Ascending aorta (tissue), 2 donors: Measurements from ENCODE around the gene CDC73. TPM values are rescaled to one million over a fixed set of nuclear protein-coding genes. Genes with fewer than 3 reads are reported as not detected.

Source experiments
- DNase-seq, 2 donors: peaks; one replicate each; pipeline ENCODE4 v3.0.0-alpha.2; 2019; ENCODE audit warnings: low spot score in 2 of 2
- H3K27ac ChIP-seq, 2 donors: fragments of 200-600 bp; sonication (generic); one replicate each; pipeline ENCODE4 v1.5.1; 2016 to 2017; ENCODE audit warnings: mild to moderate bottlenecking in 1 of 2
- H3K27me3 ChIP-seq: fragments of 200-600 bp; sonication (generic); one replicate; pipeline ENCODE4 v1.5.1; 2017
- H3K36me3 ChIP-seq, 2 donors: fragments of 200-600 bp; sonication (generic); one replicate each; pipeline ENCODE4 v1.5.1; 2016
- H3K4me1 ChIP-seq, 2 donors: fragments of 200-600 bp; sonication (generic); one replicate each; pipeline ENCODE4 v1.5.1; 2016 to 2017; ENCODE audit warnings: mild to moderate bottlenecking in 1 of 2
- H3K4me3 ChIP-seq, 2 donors: fragments of 200-600 bp; sonication (generic); one replicate each; pipeline ENCODE4 v1.5.1; 2016 to 2017; ENCODE audit warnings: mild to moderate bottlenecking in 1 of 2
- H3K9me3 ChIP-seq, 2 donors: fragments of 200-600 bp; sonication (generic); one replicate each; pipeline ENCODE4 v1.5.1; 2016
- CTCF ChIP-seq, 3 experiments: fragments of 200-600 bp in 2 of 3; fragments of 450-650 bp in 1 of 3; sonication (generic) in 2 of 3; IDR thresholded peaks; one replicate each; pipeline ENCODE4 v1.5.1; 2016 to 2019; ENCODE audit warnings: antibody characterized with exemption in 3 of 3, mild to moderate bottlenecking in 1 of 3, moderate library complexity in 1 of 3
- intact Hi-C: fragments of 100-400 bp; cut with DNase I; formaldehyde crosslinking; loops from one replicate; pipeline ENCODE4 v1.15.1; 2023
- total RNA-seq: library from RNA; depleted of rRNA; stranded (reverse); fragments of >200 nt; gene quantifications from one replicate; pipeline ENCODE4 v1.1.0, GENCODE V29; 2016

Gene CDC73
- total RNA-seq, 1 donor from 2014 or later: 26.5 TPM

GRCh38 chr1:193103759-193104501, 17.9 kb upstream of the CDC73 start:
- intact Hi-C loops: no loop called here
- no peak for TF ChIP-seq CTCF (IDR thresholded peaks at IDR 0.05)
- Histone ChIP-seq H3K36me3 (peaks cover 14 to 17% of the 10 kb centered on the region in 2 donors), H3K4me3 (peak overlapping the region; percentile 93 to 98), H3K4me1 (peaks cover 2 to 19% of the 10 kb centered on the region in 2 donors), H3K27ac (peak overlapping the region; percentile 94 to 97), H3K9me3 (no peaks in the 10 kb centered on the region), H3K27me3 (no peaks in the 10 kb centered on the region)
- DNase-seq: no peak

GRCh38 chr1:193104502-193104906, 17.3 kb upstream of the CDC73 start:
- peak in 1 of 2 donors; percentile 75 for DNase-seq
- no peaks in the 10 kb centered on the region for H3K9me3 ChIP-seq
- peak overlapping the region; percentile 93 to 98 for H3K4me3 ChIP-seq
- intact Hi-C loops: no loop called here
- peak overlapping the region; percentile 94 to 97 for H3K27ac ChIP-seq
- H3K4me1 ChIP-seq: peaks cover 2 to 19% of the 10 kb centered on the region in 2 donors
- TF ChIP-seq CTCF (IDR thresholded peaks at IDR 0.05): no peak
- peaks cover 8 to 12% of the 10 kb centered on the region in 2 donors for H3K36me3 ChIP-seq
- no peaks in the 10 kb centered on the region for H3K27me3 ChIP-seq

- Histone ChIP-seq H3K4me3 (peak within 1 kb of the TSS; percentile 93 to 98), H3K27ac (peak within 1 kb of the TSS; percentile 94 to 97), H3K9me3 (no peaks in the 10 kb centered on the region), H3K4me1 (peaks cover 2 to 19% of the 10 kb centered on the region in 2 donors), H3K36me3 (peaks cover 1 to 5% of the 10 kb centered on the region in 2 donors), H3K27me3 (no peaks in the 10 kb centered on the region)
- intact Hi-C loops: loop anchor here (1.0 kb wide), 3 partner anchors 17 to 297 kb away; partner anchors contain the start of genes CDC73, RO60 and UCHL5
- no peak for TF ChIP-seq CTCF (IDR thresholded peaks at IDR 0.05)
- peak; percentile 39 to 92 for DNase-seq
Observed at GRCh38 chr1:193104907-193105820, 16.7 kb upstream of the CDC73 start, which contains the start of gene GLRX2. GLRX2 (minus strand) TSS chr1:193105414; CDS start chr1:193105382, 32 bp downstream.

- intact Hi-C loops: loop anchor here (1.0 kb wide), 3 partner anchors 17 to 297 kb away; partner anchors contain the start of genes CDC73, RO60 and UCHL5
- peak overlapping the region; percentile 94 to 97 for H3K27ac ChIP-seq
Observed at GRCh38 chr1:193105821-193106177, 16.0 kb upstream of the CDC73 start.

More at GRCh38 chr1:193105821-193106177, 16.0 kb upstream of the CDC73 start:
- Histone ChIP-seq H3K36me3 (no peaks in the 10 kb centered on the region), H3K9me3 (no peaks in the 10 kb centered on the region), H3K4me3 (peak overlapping the region; percentile 93 to 98), H3K27me3 (no peaks in the 10 kb centered on the region), H3K4me1 (peaks cover 2 to 19% of the 10 kb centered on the region in 2 donors)
- DNase-seq: no peak
- TF ChIP-seq CTCF (IDR thresholded peaks at IDR 0.05): no peak
